ENCODE measurements around the gene RASAL2. TPM values are rescaled to one million over a fixed set of nuclear protein-coding genes. Genes with fewer than 3 reads are reported as not detected.

Gene RASAL2
- total RNA-seq, 1 experiment from 2014 or later = 32.4 TPM

DNA sequence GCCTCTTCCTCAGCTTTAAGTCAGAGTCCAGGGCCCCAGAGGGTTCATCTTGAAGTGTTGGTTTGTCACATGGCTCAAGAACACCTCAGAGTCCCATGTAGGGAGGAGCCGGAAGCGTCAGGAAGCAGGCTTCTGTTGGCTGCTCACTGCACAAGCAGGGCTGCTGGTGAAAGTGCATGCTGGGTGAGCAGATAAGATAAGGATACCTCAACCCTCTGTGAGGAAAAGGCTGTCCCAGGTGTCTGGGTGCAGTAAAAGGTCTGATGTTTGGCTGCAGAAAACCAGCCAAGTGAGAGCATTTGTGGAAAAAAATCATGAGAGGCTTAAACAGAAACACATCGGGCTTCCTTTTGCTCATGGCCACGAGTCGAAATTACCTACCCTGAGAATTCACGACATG lies 412.8 kb downstream of the RASAL2 start:
- BruUV-seq (replicated peaks) = no TSS peak
- intact Hi-C loops (cut with micrococcal nuclease; ENCODE audit: unreplicated experiment) = no loop called here

GRCh38 chr1:178509414-178510007 lies 415.6 kb downstream of the RASAL2 start:
- Mint-ChIP-seq H3K4me3 (ENCODE audit: low read depth, unreplicated experiment) (no peak overlapping the region), H3K36me3 (ENCODE audit: insufficient read depth, unreplicated experiment) (no peaks in the 10 kb centered on the region), H3K4me1 (ENCODE audit: low read depth, unreplicated experiment) (no peaks in the 10 kb centered on the region), H3K27me3 (ENCODE audit: unreplicated experiment) (peaks cover under 1% of the 10 kb centered on the region), H3K9me3 (ENCODE audit: low read depth, unreplicated experiment) (no peaks in the 10 kb centered on the region), H3K27ac (ENCODE audit: unreplicated experiment) (no peak overlapping the region)
- TF ChIP-seq, protein P1, sequence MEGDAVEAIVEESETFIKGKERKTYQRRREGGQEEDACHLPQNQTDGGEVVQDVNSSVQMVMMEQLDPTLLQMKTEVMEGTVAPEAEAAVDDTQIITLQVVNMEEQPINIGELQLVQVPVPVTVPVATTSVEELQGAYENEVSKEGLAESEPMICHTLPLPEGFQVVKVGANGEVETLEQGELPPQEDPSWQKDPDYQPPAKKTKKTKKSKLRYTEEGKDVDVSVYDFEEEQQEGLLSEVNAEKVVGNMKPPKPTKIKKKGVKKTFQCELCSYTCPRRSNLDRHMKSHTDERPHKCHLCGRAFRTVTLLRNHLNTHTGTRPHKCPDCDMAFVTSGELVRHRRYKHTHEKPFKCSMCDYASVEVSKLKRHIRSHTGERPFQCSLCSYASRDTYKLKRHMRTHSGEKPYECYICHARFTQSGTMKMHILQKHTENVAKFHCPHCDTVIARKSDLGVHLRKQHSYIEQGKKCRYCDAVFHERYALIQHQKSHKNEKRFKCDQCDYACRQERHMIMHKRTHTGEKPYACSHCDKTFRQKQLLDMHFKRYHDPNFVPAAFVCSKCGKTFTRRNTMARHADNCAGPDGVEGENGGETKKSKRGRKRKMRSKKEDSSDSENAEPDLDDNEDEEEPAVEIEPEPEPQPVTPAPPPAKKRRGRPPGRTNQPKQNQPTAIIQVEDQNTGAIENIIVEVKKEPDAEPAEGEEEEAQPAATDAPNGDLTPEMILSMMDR (IDR thresholded peaks at IDR 0.05; ENCODE audit: unreplicated experiment) = no peak
- CTCF ChIA-PET = no interaction called here
- intact Hi-C loops (cut with micrococcal nuclease; ENCODE audit: unreplicated experiment) = no loop called here
- no TSS peak for BruUV-seq (replicated peaks)
- no peak for DNase-seq

More for the DNA sequence above, 412.8 kb downstream of the RASAL2 start:
- TF ChIP-seq, protein P1 (IDR thresholded peaks at IDR 0.05; ENCODE audit: unreplicated experiment) = no peak
- H3K4me3 Mint-ChIP-seq (ENCODE audit: low read depth, unreplicated experiment) = no peak overlapping the region
- H3K9me3 Mint-ChIP-seq (ENCODE audit: low read depth, unreplicated experiment) = no peaks in the 10 kb centered on the region
- H3K4me1 Mint-ChIP-seq (ENCODE audit: low read depth, unreplicated experiment) = peaks cover 3% of the 10 kb centered on the region
- H3K36me3 Mint-ChIP-seq (ENCODE audit: insufficient read depth, unreplicated experiment) = no peaks in the 10 kb centered on the region
- peaks cover 11% of the 10 kb centered on the region for H3K27me3 Mint-ChIP-seq (ENCODE audit: unreplicated experiment)
- CTCF ChIA-PET = interaction anchor here (1.2 to 1.4 kb wide), 2 partner anchors 12 to 196 kb away, joined by 3 to 5 read pairs; no protein-coding TSS in a partner anchor
- no peak overlapping the region for H3K27ac Mint-ChIP-seq (ENCODE audit: unreplicated experiment)
- DNase-seq = no peak

DNA sequence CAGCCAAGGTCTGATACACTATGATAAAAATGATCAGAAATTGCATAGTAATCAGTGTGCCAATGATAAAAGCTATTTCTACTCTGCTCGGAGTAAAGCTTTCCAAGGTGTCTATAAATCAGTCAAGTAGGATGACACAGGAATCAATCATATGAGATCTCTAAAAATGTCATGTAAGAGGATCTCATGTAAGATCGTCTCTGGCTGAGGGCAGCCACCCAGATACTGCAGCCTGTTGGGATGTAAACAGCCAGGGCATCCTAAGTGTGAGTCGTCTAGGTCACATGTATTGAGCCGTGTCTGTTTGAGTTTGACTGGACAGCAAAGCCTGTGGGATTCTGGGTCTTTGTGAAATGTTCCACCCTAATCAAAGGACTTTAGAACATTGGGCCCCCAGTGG lies 416.3 kb downstream of the RASAL2 start:
- H3K27me3 Mint-ChIP-seq (ENCODE audit: unreplicated experiment) = no peaks in the 10 kb centered on the region
- H3K36me3 Mint-ChIP-seq (ENCODE audit: insufficient read depth, unreplicated experiment) = no peaks in the 10 kb centered on the region
- no TSS peak for BruUV-seq (replicated peaks)
- no peaks in the 10 kb centered on the region for H3K9me3 Mint-ChIP-seq (ENCODE audit: low read depth, unreplicated experiment)
- no peak for DNase-seq
- H3K27ac Mint-ChIP-seq (ENCODE audit: unreplicated experiment) = no peak overlapping the region
- H3K4me3 Mint-ChIP-seq (ENCODE audit: low read depth, unreplicated experiment) = no peak overlapping the region
- H3K4me1 Mint-ChIP-seq (ENCODE audit: low read depth, unreplicated experiment) = no peaks in the 10 kb centered on the region
- CTCF ChIA-PET = no interaction called here
- intact Hi-C loops (cut with micrococcal nuclease; ENCODE audit: unreplicated experiment) = no loop called here
- TF ChIP-seq, protein P1 (IDR thresholded peaks at IDR 0.05; ENCODE audit: unreplicated experiment) = no peak

DNA sequence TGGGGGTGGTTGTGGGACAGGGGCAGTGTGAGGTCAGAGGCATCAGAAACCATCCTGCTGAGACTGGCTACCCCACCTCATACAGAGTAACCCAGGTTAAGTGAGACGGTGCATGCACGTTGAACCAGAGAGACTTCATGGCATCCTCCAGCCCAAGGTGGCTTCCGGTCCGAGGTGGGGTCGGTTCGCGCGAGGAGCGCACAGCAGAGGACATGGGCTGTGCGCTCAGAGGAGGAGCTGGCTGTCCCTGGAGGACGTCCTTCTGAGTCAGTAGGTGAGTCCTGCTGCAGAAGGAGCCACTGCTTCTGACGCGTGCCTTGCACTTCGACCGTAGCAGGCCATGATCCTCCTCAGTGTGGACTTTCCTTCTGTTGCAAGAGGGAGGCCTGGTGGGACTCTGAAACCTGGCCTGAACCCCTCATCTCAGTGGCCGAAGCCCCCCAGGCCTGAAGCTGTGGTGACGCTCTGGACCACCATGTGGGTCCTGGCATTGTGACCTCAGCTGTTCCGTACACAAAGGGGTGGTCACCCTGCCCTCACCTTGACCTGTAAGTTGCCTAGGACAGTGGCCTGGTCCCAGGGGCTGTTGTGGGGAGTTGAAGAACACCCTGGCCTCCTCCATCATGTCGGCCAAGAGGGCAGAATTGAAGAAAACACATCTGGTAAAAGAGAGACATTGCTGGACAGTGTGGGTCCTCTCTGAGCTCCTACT lies 418.8 kb downstream of the RASAL2 start, which contains the start of gene TEX35:
Gene TEX35 (plus strand): TSS at position 544 of the 712 bp plus-strand sequence. CDS start 80 bp downstream, at position 624.
- TF ChIP-seq, protein P1 (IDR thresholded peaks at IDR 0.05; ENCODE audit: unreplicated experiment) = no peak
- intact Hi-C loops (cut with micrococcal nuclease; ENCODE audit: unreplicated experiment) = no loop called here
- Mint-ChIP-seq H3K27ac (ENCODE audit: unreplicated experiment) (no peak within 1 kb of the TSS), H3K36me3 (ENCODE audit: insufficient read depth, unreplicated experiment) (no peaks in the 10 kb centered on the region), H3K4me3 (ENCODE audit: low read depth, unreplicated experiment) (no peak within 1 kb of the TSS), H3K4me1 (ENCODE audit: low read depth, unreplicated experiment) (no peaks in the 10 kb centered on the region), H3K27me3 (ENCODE audit: unreplicated experiment) (no peaks in the 10 kb centered on the region), H3K9me3 (ENCODE audit: low read depth, unreplicated experiment) (no peaks in the 10 kb centered on the region)
- no peak for DNase-seq
- CTCF ChIA-PET = no interaction called here
- no TSS peak for BruUV-seq (replicated peaks)
